K562 (cell line): Measurements from ENCODE around the gene CCDC68. TPM values are rescaled to one million over a fixed set of nuclear protein-coding genes. Genes with fewer than 3 reads are reported as not detected.

Experiments
- ATAC-seq: fragments of 200-7000 bp; cut with Tn5 transposase; 3 replicates; pipeline ENCODE4 v1.9.1; 2020; ENCODE audit warnings: moderate library complexity
- BruUV-seq: library from RNA; stranded (reverse); fragments of 400-500 nt; replicated peaks from 2 replicates; lab custom pipeline; 2021; lab: Mats Ljungman, UMichigan
- CTCF ChIA-PET: fragments of 300-600 bp; formaldehyde crosslinking; extraction: SDS; loops from one replicate; lab custom pipeline; 2021; ENCODE audit warnings: low intra/inter-chr PET ratio; lab: Yijun Ruan, JAX
- POLR2A ChIA-PET: fragments of 300-600, 350-650 bp; sonication (Branson Sonifier 250); formaldehyde crosslinking; extraction: SDS; loops from one replicate; lab custom pipeline; 2021; ENCODE audit warnings: antibody characterized with exemption, inconsistent platforms; lab: Yijun Ruan, JAX
- DNase-seq, 4 experiments: peaks; one replicate each; pipeline versions ENCODE4 v3.0.0 to v3.0.0-alpha.2; 2011 to 2018; ENCODE audit warnings: low spot score in 3 of 4, mixed read lengths in 3 of 4; ENCODE audit errors: extremely low read depth in 1 of 4
- FAIRE-seq: peaks from 2 replicates; lab custom pipeline; 2011; peaks lifted over from hg19 to GRCh38; lab: Jason Lieb, UNC
- H2AFZ ChIP-seq: 2 replicates; pipeline ENCODE4 v1.6.0; 2011; ENCODE audit warnings: low read depth, low read length, control low read depth, inconsistent platforms
- H3K27ac ChIP-seq: fragments of 200-600 bp; 3 replicates; pipeline ENCODE4 v1.8.0; 2011; ENCODE audit warnings: low read depth, mild to moderate bottlenecking, control low read depth, inconsistent platforms, low read length, moderate library complexity, mixed read lengths; ENCODE audit errors: extremely low read depth
- H3K27me3 ChIP-seq, 2 experiments: fragments of 300-600 bp in 1 of 2; 2 replicates in 1 of 2; 3 replicates in 1 of 2; pipeline versions ENCODE4 v1.6.0 to v1.8.0; 2011; ENCODE audit warnings: inconsistent platforms in 2 of 2, low read length in 2 of 2, mild to moderate bottlenecking in 1 of 2, mixed read lengths in 1 of 2, moderate library complexity in 1 of 2; ENCODE audit not compliant: control insufficient read depth in 2 of 2, insufficient read depth in 2 of 2
- H3K36me3 ChIP-seq: fragments of 300-600 bp; 3 replicates; pipeline ENCODE4 v1.8.0; 2011; ENCODE audit warnings: mild to moderate bottlenecking, low read length, inconsistent platforms; ENCODE audit not compliant: control insufficient read depth, insufficient read depth
- H3K4me1 ChIP-seq, 2 experiments: fragments of 200-600 bp in 1 of 2; replicated peaks in 1 of 2; 2 replicates in 1 of 2; 3 replicates in 1 of 2; pipeline versions ENCODE4 v1.5.1 to v1.8.0; 2011; ENCODE audit warnings: inconsistent platforms in 2 of 2, low read length in 2 of 2, mild to moderate bottlenecking in 1 of 2, mixed read lengths in 1 of 2, moderate library complexity in 1 of 2; ENCODE audit not compliant: control insufficient read depth in 2 of 2, insufficient read depth in 2 of 2
- H3K4me2 ChIP-seq: 2 replicates; pipeline ENCODE4 v1.6.1; 2011; ENCODE audit warnings: low read length, control low read depth, inconsistent platforms, mixed read lengths; ENCODE audit not compliant: insufficient read depth
- H3K4me3 ChIP-seq: fragments of 200-600 bp; sonication (generic), shearing (Covaris generic); 2 replicates; pipeline ENCODE4 v1.5.1; 2016; ENCODE audit warnings: control low read depth, inconsistent platforms
- H3K79me2 ChIP-seq: fragments of 200-600 bp; 3 replicates; pipeline ENCODE4 v1.8.0; 2011; ENCODE audit warnings: low read length, inconsistent platforms; ENCODE audit not compliant: control insufficient read depth, insufficient read depth
- H3K9ac ChIP-seq, 2 experiments: 2 replicates each; pipeline versions ENCODE4 v1.6.0 to v1.6.1; 2011; ENCODE audit warnings: low read depth in 2 of 2, low read length in 2 of 2, control low read depth in 1 of 2, inconsistent platforms in 1 of 2, mild to moderate bottlenecking in 1 of 2, mixed read lengths in 1 of 2; ENCODE audit not compliant: insufficient read depth in 1 of 2
- H3K9me1 ChIP-seq: one replicate; pipeline ENCODE4 v1.6.0; 2011; ENCODE audit warnings: inconsistent platforms, mild to moderate bottlenecking, low read length, moderate library complexity; ENCODE audit not compliant: control insufficient read depth, insufficient read depth
- H3K9me3 ChIP-seq: replicated peaks from 2 replicates; pipeline ENCODE4 v1.5.1; 2011; ENCODE audit warnings: low read depth, low read length, inconsistent platforms; ENCODE audit not compliant: control insufficient read depth, insufficient read depth
- H4K20me1 ChIP-seq: replicated peaks from 2 replicates; pipeline ENCODE4 v1.6.1; 2011; ENCODE audit warnings: low read length, inconsistent platforms, mixed read lengths; ENCODE audit not compliant: control insufficient read depth, insufficient read depth
- ARID2 ChIP-seq: fragments of 450-650 bp; IDR thresholded peaks from 2 replicates; pipeline ENCODE4 v1.6.1; 2017; ENCODE audit warnings: antibody characterized with exemption, mild to moderate bottlenecking
- ATF3 ChIP-seq, 2 experiments: fragments of 450-650 bp in 1 of 2; sonication (generic) in 1 of 2; formaldehyde crosslinking in 1 of 2; IDR thresholded peaks in 1 of 2; conservative IDR thresholded peaks in 1 of 2; 2 replicates each; pipeline versions ENCODE4 v1.6.1 to v1.8.1; 2016 to 2023; ENCODE audit warnings: mild to moderate bottlenecking in 2 of 2, moderate library complexity in 2 of 2, inconsistent platforms in 1 of 2, missing genetic modification reagents in 1 of 2
- CEBPG ChIP-seq, 3 experiments: fragments of 200-800 bp in 1 of 3; sonication (Bioruptor generic) in 1 of 3; sonication (generic) in 1 of 3; formaldehyde crosslinking in 1 of 3; IDR thresholded peaks in 2 of 3; conservative IDR thresholded peaks in 1 of 3; 2 replicates each; pipeline versions ENCODE4 v1.6.1 to v1.8.0; 2016 to 2022; ENCODE audit warnings: missing compliant biosample characterization in 2 of 3, missing genetic modification characterization in 2 of 3, mild to moderate bottlenecking in 1 of 3, missing genetic modification reagents in 1 of 3
- E4F1 ChIP-seq: fragments of 250-450 bp; sonication (Bioruptor Pico); IDR thresholded peaks from 2 replicates; pipeline ENCODE4 v1.5.0; 2021; ENCODE audit warnings: mild to moderate bottlenecking, borderline replicate concordance
- EZH2 ChIP-seq: IDR thresholded peaks from 2 replicates; pipeline ENCODE4 v1.6.1; 2012; ENCODE audit warnings: low read depth, mild to moderate bottlenecking, inconsistent platforms, low read length, borderline replicate concordance
- KDM1A ChIP-seq, 2 experiments: fragments of 450-650 bp; IDR thresholded peaks; 2 replicates each; pipeline ENCODE4 v1.6.1; 2016; ENCODE audit warnings: mild to moderate bottlenecking in 2 of 2
- LARP7 ChIP-seq: fragments of 450-650 bp; IDR thresholded peaks from 2 replicates; pipeline ENCODE4 v1.6.1; 2016
- LEF1 ChIP-seq: fragments of 450-650 bp; IDR thresholded peaks from 2 replicates; pipeline ENCODE4 v1.6.1; 2016; ENCODE audit warnings: mild to moderate bottlenecking
- MECOM ChIP-seq: fragments of 250-450 bp; sonication (Bioruptor Pico); IDR thresholded peaks from 2 replicates; pipeline ENCODE4 v1.8.0; 2022; ENCODE audit warnings: inconsistent platforms
- RCOR1 ChIP-seq, 2 experiments: IDR thresholded peaks; 2 replicates each; pipeline ENCODE4 v1.6.1; 2012; ENCODE audit warnings: low read depth in 2 of 2, low read length in 2 of 2, borderline replicate concordance in 1 of 2, improper control_type of control experiment in 1 of 2
- SRSF1 ChIP-seq: fragments of 200-400 bp; formaldehyde crosslinking; IDR thresholded peaks from 2 replicates; pipeline ENCODE4 v1.6.1; 2017; ENCODE audit warnings: mild to moderate bottlenecking, low read depth, low read length, moderate library complexity
- SUPT5H ChIP-seq: fragments of 450-650 bp; IDR thresholded peaks from 2 replicates; pipeline ENCODE4 v1.6.1; 2016
- TGIF2 ChIP-seq: sonication (generic); formaldehyde crosslinking; IDR thresholded peaks from 2 replicates; pipeline ENCODE4 v1.8.1; 2022; ENCODE audit warnings: mild to moderate bottlenecking, missing genetic modification reagents, moderate library complexity
- ZKSCAN8 ChIP-seq: fragments of 200-800 bp; sonication (Bioruptor generic); IDR thresholded peaks from 2 replicates; pipeline ENCODE4 v1.6.1; 2016; ENCODE audit warnings: missing genetic modification characterization, missing compliant biosample characterization
- WGBS: fragments of 100-300 bp; shearing (Covaris generic); methylation state at CpG from one replicate; pipeline ENCODE4 v1.1.6; 2016; ENCODE audit warnings: low coverage, mixed read lengths; ENCODE audit not compliant: insufficient coverage; ENCODE audit errors: missing lambda C conversion rate; 5-methylcytosine and 5-hydroxymethylcytosine counted together
- in situ Hi-C: fragments of 300-500 bp; cut with MboI; formaldehyde crosslinking; loops from 4 replicates; pipeline ENCODE4 v1.15.0; 2018; ENCODE audit warnings: inconsistent platforms, mixed read lengths
- intact Hi-C: fragments of 100-400 bp; cut with micrococcal nuclease; formaldehyde crosslinking; loops from 2 replicates; pipeline ENCODE4 v1.14.2; 2022
- polyA plus RNA-seq, 8 experiments: library from polyadenylated mRNA; depleted of rRNA in 4 of 8; stranded (reverse) in 5 of 8; unstranded in 3 of 8; fragments of >200 nt; fragmentation: Nextera tagmentation in 2 of 8; fragmentation: Illumina TruSeq in 1 of 8; extraction: Ambion mirVana in 2 of 8; extraction: Trizol in 1 of 8; gene quantifications; 2 replicates each; pipeline versions ENCODE4 v1.2.1 to v1.2.3, GENCODE V29; 2011 to 2014; ENCODE audit warnings: inconsistent platforms in 1 of 8, missing spikeins in 1 of 8
- total RNA-seq, 7 experiments: library from RNA; depleted of rRNA in 6 of 7; stranded (reverse); fragments of >200 nt in 6 of 7; fragmentation: Illumina TruSeq in 2 of 7; extraction: Trizol in 2 of 7; gene quantifications; 2 replicates each; pipeline versions ENCODE4 v1.2.1 to v1.2.3, GENCODE V29; 2011 to 2021; ENCODE audit warnings: low replicate concordance in 1 of 7

Gene CCDC68
- total and polyA plus RNA-seq, 9 of the 15 experiments (the other 6 are each of a cell fraction or from before 2014, with no cell fraction given): 0.28 to 4.5 (median 1.4) TPM

- ChIA-PET CTCF (interaction anchor here (0.6 kb wide), 1 partner anchor 20 kb away, joined by 3 read pairs; the partner anchor contains the start of gene CCDC68), POLR2A (no interaction called here)
- DNase-seq (peak in 1 of 4 experiments; percentile 27), FAIRE-seq (peak; percentile 66), ATAC-seq (peak; percentile 66)
- no peak overlapping the region for H3K4me3 ChIP-seq
- H3K36me3 ChIP-seq: no peaks in the 10 kb centered on the region
- no peaks in the 10 kb centered on the region for H3K4me1 ChIP-seq
- BruUV-seq: no TSS peak
- no peak overlapping the region for H3K27ac ChIP-seq
- TF ChIP-seq EZH2: no peak
- no peak for TF ChIP-seq ARID2
- TF ChIP-seq SRSF1: no peak
- 0 out of 2 replicates have a peak, but pooled peaks have one; percentile 8 for TF ChIP-seq ATF3 (IDR thresholded peaks at IDR 0.05)
- TF ChIP-seq ATF3 (CRISPR knock-in tag; conservative IDR thresholded peaks at IDR 0.05): no peak
- no peak for TF ChIP-seq TGIF2
- no peak for TF ChIP-seq E4F1 (CRISPR knock-in tag)
- TF ChIP-seq CEBPG (CRISPR knock-in tag; IDR thresholded peaks at IDR 0.05): no peak
- TF ChIP-seq CEBPG (tag; conservative IDR thresholded peaks at IDR 0.05 in 1 of 2, IDR thresholded peaks at IDR 0.05 in 1 of 2): 0 out of 4 replicates have a peak, but pooled peaks of 1 of the 2 experiments have one; percentile 25
- no peak for TF ChIP-seq SUPT5H
- TF ChIP-seq ZKSCAN8 (CRISPR knock-in tag): no peak
- no peak for TF ChIP-seq LEF1
- TF ChIP-seq LARP7: no peak
- TF ChIP-seq KDM1A (IDR thresholded peaks at IDR 0.05): peak; percentile 28 to 55; a peak in 3 of 4 replicates
- TF ChIP-seq RCOR1 (IDR thresholded peaks at IDR 0.05; ENCODE audit: borderline replicate concordance in 1 of 2, low read depth in 2 of 2, low read length in 2 of 2): peak in 1 of 2 experiments; percentile 45; a peak in 1 of 4 replicates
- no peak for TF ChIP-seq MECOM (CRISPR knock-in tag)
- 30% methylated on average over 4 of the region's 7 CpGs for WGBS
- H3K4me2 ChIP-seq: no peak overlapping the region
- no peaks in the 10 kb centered on the region for H4K20me1 ChIP-seq
- H3K27me3 ChIP-seq: no peaks in the 10 kb centered on the region
- no peaks in the 10 kb centered on the region for H3K79me2 ChIP-seq
- H2AFZ ChIP-seq: no peak overlapping the region
- intact Hi-C loops (no loop called here), in situ Hi-C loops (no loop called here)
- no peaks in the 10 kb centered on the region for H3K9me3 ChIP-seq
- no peaks in the 10 kb centered on the region for H3K9me1 ChIP-seq
- H3K9ac ChIP-seq: no peak overlapping the region
Measured at GRCh38 chr18:54939361-54939917, 19.8 kb downstream of the CCDC68 start.
